LNCaP clone FGC (cell line): ENCODE measurements around the gene CBLN3.

Experiments used
- DNase-seq: peaks from one replicate; pipeline ENCODE4 v3.0.0-alpha.2; 2011; ENCODE audit warnings: low read depth
- H3K4me3 ChIP-seq: 2 replicates; pipeline ENCODE4 v1.5.1; 2011; ENCODE audit warnings: mild to moderate bottlenecking, low read depth, low read length, control low read depth
- CTCF ChIP-seq: IDR thresholded peaks from 2 replicates; pipeline ENCODE4 v1.5.1; 2012; ENCODE audit warnings: mild to moderate bottlenecking; ENCODE audit not compliant: control insufficient read depth, insufficient read depth; ENCODE audit errors: extremely low read depth

The CBLN3 gene

DNA sequence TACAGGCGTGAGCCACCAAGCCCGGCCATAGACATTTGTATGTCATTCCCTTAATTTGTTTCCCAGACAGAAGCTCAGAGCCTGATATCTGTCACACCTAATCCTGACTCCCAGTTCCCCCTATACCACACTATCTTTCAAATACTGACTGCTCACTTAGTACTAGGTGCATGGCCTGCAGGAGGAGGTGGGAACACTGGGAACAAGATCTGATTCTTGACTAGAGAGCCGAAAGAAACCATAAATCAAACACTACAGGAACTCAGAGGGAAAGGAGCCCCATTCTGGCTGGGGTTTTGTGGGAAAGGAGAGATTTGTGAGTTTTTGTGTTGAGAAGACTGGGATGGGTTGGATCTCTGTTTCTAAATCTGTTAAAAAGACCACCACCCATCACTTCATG is 5.2 kb upstream of the CBLN3 start:
- no peak for TF ChIP-seq CTCF
- H3K4me3 ChIP-seq: no peak overlapping the region
- no peak for DNase-seq

DNA sequence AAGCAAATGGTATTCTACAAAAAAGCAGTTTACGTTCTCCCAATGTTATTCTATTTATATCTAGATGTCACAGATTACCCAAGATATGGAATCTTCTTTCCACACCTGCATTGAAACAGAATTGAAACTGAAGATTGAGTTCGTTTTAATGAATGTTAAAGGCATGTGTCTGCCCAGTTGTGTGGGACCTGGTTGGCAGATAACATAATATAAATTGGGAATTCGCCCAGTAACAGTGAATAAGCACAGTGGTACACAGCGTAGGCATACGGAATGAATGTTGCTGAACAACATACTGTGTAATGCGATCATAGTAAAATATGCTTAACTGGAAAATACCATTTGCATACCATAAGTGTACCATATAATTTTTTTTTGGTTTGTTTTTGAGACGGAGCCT is 4.6 kb upstream of the CBLN3 start:
- no peak overlapping the region for H3K4me3 ChIP-seq
- DNase-seq: no peak
- TF ChIP-seq CTCF: no peak

DNA sequence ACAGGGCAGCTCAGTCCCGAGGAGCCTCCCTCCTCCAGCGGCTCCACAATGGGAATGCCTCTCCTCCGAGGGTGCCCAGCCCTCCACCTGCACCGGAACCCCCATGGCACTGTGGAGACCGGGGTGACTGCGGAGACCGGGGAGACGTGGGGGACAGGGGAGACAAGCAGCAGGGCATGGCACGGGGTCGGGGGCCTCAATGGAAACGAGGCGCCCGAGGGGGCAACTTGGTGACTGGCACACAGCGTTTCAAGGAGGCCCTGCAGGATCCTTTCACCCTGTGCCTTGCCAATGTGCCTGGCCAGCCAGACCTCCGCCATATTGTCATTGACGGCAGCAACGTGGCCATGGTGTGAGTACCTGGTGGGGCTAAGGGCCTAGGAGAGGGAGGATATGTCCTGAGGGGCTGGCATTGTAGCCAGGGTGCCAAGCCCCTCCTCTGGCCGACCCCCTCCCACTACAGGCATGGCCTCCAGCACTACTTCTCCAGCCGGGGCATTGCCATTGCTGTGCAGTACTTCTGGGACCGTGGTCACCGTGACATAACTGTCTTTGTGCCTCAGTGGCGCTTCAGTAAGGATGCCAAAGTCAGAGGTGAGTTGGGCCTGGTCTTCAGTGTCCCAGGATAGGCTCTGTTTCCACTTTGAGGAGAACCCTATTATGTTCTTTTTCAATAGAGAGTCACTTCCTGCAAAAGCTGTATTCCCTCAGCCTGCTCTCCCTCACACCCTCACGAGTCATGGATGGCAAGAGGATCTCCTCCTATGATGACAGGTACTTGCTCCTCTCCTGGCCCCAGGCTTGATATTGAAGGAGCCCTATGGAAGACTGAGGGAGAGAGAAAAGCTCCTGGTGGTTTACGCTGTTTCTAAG is 3.0 kb upstream of the CBLN3 start:
- no peak overlapping the region for H3K4me3 ChIP-seq
- no peak for TF ChIP-seq CTCF
- no peak for DNase-seq

DNA sequence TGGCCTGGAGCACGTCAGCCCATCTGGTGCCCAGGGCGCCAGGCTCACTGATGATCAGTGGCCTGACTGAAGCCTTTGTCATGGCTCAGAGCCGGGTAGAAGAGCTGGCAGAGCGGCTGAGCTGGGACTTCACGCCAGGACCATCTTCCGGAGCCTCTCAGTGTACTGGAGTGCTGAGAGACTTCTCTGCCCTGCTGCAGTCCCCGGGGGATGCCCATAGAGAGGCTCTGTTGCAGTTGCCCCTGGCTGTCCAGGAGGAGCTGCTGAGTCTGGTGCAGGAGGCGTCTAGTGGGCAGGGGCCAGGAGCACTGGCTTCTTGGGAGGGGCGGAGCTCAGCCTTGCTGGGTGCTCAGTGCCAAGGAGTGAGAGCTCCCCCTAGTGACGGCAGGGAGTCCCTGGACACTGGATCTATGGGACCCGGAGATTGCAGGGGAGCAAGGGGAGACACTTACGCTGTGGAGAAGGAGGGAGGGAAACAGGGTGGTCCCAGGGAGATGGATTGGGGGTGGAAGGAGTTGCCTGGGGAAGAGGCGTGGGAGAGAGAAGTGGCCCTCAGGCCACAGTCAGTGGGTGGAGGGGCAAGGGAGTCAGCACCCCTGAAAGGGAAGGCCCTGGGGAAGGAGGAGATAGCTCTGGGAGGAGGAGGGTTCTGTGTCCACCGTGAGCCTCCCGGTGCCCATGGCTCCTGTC is 2.2 kb upstream of the CBLN3 start:
- DNase-seq: peak; percentile 77
- no peak overlapping the region for H3K4me3 ChIP-seq
- peak; percentile 96 for TF ChIP-seq CTCF

GRCh38 chr14:24430682-24431568 is 1.5 kb upstream of the CBLN3 start:
- no peak for DNase-seq

GRCh38 chr14:24430143-24430681 is 744 bp upstream of the CBLN3 start:
- no peak for TF ChIP-seq CTCF
- DNase-seq: no peak
- H3K4me3 ChIP-seq: peak overlapping the region; percentile 82

More at GRCh38 chr14:24430682-24431568, 1.5 kb upstream of the CBLN3 start:
- no peak for TF ChIP-seq CTCF
- H3K4me3 ChIP-seq: peak overlapping the region; percentile 82
